ENCODE measurements around the gene FHAD1.

The FHAD1 gene

GRCh38 chr1:15251857-15252835 lies 5.1 kb downstream of the FHAD1 start:
- no peak for DNase-seq

- DNase-seq: no peak
These were observed 7.5 kb downstream of the FHAD1 start for GRCh38 chr1:15254559-15254958.

DNA sequence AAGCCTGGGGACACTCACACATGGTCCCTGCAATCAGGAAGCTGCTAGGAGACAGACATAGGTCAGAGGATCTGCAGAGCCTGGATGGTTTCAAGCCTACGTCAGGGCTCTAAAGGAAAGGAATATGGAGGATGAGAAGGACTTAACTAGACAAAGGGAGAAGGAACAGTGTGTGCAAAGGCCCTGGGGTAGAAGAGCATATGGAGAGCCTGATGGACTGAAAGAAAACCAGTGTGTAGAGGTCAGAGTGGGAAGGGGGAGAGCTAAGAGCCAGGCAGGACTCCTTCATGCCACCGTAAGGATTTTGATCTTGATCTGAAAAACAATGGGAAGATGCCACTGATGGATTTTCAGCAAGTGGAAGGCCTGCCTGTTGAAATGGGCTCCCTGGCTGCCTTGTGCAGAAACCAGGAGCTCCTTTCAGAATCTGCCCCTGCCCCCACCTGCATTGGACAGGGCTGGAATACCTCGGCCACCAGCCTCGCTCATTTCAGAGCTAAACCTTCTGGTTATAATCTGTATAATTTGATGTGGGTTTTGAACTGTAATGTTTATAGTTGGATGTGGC lies 8.6 kb downstream of the FHAD1 start:
- no peak for DNase-seq

GRCh38 chr1:15256584-15256983 lies 9.6 kb downstream of the FHAD1 start:
- no peak for DNase-seq

- no peak for DNase-seq
These were observed 10.3 kb downstream of the FHAD1 start for GRCh38 chr1:15257309-15257708.

GRCh38 chr1:15258833-15259621 lies 12.0 kb downstream of the FHAD1 start:
- no peak for DNase-seq

- DNase-seq: no peak
These were observed 12.6 kb downstream of the FHAD1 start for GRCh38 chr1:15259622-15260007.

- DNase-seq: no peak
These were observed 13.6 kb downstream of the FHAD1 start for GRCh38 chr1:15260418-15261154.

DNA sequence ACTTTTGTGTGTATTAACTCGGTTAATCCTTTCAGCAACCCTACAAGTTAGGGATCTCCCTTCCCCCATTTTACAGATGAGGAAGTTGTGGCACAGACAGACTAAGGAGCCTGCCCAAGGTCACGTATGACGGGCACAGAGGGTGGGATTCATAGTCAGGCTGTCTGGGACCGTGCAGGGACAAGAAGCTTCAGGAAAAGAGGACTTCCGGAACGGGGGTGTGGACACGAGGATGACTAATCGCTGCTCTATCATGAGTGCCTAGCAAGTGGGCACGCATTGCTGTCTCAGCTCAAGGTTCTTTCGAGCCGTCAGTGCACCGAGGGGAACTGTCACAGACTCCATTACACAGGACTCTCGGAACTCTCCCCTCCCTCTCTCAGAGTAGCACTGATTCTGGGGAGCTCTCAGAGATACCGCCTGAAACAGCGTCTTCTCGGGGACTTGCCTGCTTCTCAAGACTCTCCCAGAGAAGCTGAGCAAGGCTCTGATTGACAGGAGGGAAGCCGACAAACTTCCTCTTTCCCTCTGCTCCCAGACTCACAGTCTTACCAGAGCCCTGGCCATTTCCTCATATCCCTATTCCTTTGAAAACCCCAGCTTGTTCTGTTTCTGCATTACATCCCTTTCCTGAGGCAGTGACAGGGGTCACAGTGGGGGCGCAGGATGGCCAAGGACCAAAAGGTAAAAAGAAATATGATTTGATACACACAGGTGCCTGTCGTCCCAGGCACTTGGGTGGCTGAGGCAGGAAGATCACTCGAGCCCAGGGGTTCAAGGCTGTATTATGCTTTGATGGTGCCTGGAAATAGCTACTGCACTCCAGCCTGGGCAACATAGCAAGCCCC lies 14.4 kb downstream of the FHAD1 start:
- DNase-seq: no peak

DNA sequence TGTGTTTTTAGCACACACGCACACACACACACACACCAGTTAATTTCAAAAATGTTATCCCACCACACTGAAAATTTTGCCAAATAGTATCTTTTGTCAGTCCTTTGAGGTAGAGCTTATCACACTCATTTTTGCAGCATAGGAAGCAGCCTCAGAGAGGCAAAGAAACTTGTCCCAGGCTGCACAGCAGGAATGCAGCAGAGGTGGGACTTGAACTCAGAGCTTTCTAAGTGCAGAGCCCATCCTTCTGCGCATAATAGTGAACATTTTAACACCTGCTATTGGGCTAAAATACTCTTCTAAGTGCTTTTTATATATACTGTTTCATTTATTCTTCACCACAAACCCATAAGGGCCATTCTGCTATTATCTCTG lies 15.0 kb downstream of the FHAD1 start:
- no peak for DNase-seq

DNA sequence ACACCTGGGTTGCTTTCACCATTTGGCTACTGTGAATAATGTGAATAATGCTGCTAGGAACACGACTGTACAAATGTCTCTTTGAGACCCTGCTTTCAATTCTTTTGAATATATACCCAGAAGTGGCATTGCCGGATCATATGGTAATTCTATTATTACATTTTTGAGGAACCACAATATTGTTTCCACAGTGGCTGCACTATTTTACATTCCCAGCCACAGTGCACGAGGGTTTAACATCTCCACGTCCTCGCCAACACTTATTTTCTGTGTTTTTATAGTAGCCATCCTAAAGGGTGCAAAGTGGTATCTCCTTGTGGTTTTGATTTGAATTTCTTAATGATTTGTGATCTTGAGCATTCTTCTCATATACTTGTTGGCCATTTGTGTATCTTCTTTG lies 15.7 kb downstream of the FHAD1 start:
- no peak for DNase-seq

GRCh38 chr1:15264769-15265168 lies 17.7 kb downstream of the FHAD1 start:
- no peak for DNase-seq

GRCh38 chr1:15271196-15271595 lies 24.2 kb downstream of the FHAD1 start:
- no peak for DNase-seq

GRCh38 chr1:15272009-15272781 lies 25.2 kb downstream of the FHAD1 start:
- peak; percentile 49 for DNase-seq

DNA sequence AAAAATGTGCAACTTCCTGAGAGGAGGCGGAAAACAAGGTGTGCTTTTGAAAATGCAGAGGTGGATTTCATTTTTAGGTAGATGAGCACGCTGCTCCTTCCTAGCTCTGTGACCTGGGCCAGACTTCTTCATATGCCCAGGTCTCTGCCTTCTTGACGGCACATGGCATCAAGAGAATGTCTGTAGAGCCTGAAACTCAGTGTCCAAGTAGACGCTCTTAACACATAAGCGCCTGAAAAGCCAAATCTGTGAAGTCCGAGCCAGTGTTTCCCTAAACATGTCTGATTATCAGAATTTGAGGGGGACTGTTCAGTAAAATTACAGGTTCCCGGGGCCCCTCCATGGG lies 25.7 kb downstream of the FHAD1 start:
- no peak for DNase-seq

- DNase-seq: no peak
These were observed 26.3 kb downstream of the FHAD1 start for GRCh38 chr1:15273274-15273673.

GRCh38 chr1:15275921-15276683 lies 29.1 kb downstream of the FHAD1 start:
- DNase-seq: no peak

DNA sequence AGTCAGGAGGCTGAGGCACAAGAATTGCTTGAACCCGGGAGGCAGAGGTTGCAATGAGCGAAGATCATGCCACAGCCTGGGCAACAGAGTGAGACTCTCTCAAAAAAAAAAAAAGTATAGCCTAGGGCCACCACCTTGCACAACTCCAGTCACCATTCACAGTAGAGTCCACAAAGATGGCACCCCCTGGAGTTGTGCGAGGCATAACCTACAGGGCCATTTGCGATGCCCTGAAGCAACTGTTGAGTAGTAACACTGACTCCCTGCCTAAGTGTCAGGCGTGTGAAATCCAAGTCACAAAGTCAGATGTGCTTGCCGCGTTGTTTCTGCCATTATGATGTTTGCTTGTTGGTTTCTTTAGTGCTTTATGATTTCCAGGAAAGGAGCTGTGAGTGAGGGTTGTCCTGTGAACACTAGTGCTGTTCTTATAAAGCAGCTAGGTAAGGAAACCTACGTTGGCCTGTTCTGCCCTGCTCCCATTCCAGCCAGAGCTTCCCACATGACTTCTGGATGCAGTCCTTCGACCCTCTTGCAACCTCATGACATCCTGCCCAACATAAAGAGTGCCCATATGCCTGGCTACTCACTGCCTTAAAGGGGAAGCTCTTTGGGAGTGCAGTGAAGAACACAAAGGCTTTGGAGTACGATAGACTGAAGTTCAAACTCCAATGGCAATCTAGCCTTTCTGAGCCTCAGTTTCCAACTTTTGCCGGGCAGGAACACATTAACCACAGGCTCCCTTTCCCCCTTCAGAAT lies 29.8 kb downstream of the FHAD1 start:
- no peak for DNase-seq

- no peak for DNase-seq
These were observed 30.4 kb downstream of the FHAD1 start for GRCh38 chr1:15277447-15277838.

DNA sequence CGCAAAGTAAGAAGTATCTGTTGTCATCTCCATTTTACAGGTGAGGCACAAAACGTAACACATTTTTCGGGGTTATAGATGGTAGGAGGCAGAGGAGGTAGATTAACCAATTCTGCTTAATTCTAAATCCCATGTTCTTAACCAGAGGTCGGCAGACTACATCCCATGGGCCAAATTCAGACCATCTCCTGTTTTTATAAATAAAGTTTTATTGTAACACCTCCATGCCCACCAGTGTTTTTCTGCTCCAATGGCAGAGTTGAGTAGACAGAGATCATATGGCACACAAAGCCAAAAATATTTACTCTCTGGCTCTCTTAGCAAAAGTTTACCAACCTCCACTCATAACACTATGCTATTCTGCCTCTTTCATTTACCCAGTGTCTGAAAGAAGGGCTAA lies 30.9 kb downstream of the FHAD1 start:
- DNase-seq: no peak

Data from NCI-H2107 (cell line).